HUES48 (cell line): ENCODE results near the gene VWA5B1.
A peak's percentile ranks its signal among the peaks of the same experiment; 100 is the strongest.

Experiments used
- H3K27ac ChIP-seq: one replicate; pipeline ENCODE4 v1.7.0; 2013; ENCODE audit warnings: low read depth, low read length, inconsistent platforms
- H3K27me3 ChIP-seq: 2 replicates; pipeline ENCODE4 v1.6.1; 2013; ENCODE audit warnings: mild to moderate bottlenecking, low read length; ENCODE audit not compliant: control insufficient read depth, insufficient read depth
- H3K36me3 ChIP-seq: 2 replicates; pipeline ENCODE4 v1.6.1; 2013; ENCODE audit warnings: low read length; ENCODE audit not compliant: control insufficient read depth, insufficient read depth
- H3K4me1 ChIP-seq: 2 replicates; pipeline ENCODE4 v1.6.1; 2013; ENCODE audit warnings: mild to moderate bottlenecking, low read length; ENCODE audit not compliant: control insufficient read depth, insufficient read depth
- H3K4me3 ChIP-seq: 2 replicates; pipeline ENCODE4 v1.5.1; 2013; ENCODE audit warnings: mild to moderate bottlenecking, low read depth, low read length
- H3K9ac ChIP-seq: 2 replicates; pipeline ENCODE4 v1.6.1; 2013; ENCODE audit warnings: mild to moderate bottlenecking, low read depth, low read length, moderate library complexity
- H3K9me3 ChIP-seq: 2 replicates; pipeline ENCODE4 v1.6.1; 2013; ENCODE audit warnings: low read length; ENCODE audit not compliant: control insufficient read depth, insufficient read depth

Gene VWA5B1

GRCh38 chr1:20339811-20340457 is 49.3 kb downstream of the VWA5B1 start:
- H3K9me3 ChIP-seq, result no peaks in the 10 kb centered on the region
- H3K27ac ChIP-seq, result no peak overlapping the region
- no peak overlapping the region for H3K9ac ChIP-seq
- no peaks in the 10 kb centered on the region for H3K36me3 ChIP-seq
- H3K27me3 ChIP-seq, result peaks cover 12% of the 10 kb centered on the region
- H3K4me3 ChIP-seq, result no peak overlapping the region
- peaks cover 7% of the 10 kb centered on the region; the same call in 1 of the 2 replicates for H3K4me1 ChIP-seq

GRCh38 chr1:20342294-20343148 is 51.8 kb downstream of the VWA5B1 start:
- peaks cover 12% of the 10 kb centered on the region for H3K27me3 ChIP-seq

GRCh38 chr1:20343149-20343937 is 52.7 kb downstream of the VWA5B1 start:
- peak overlapping the region; percentile 61 for H3K4me3 ChIP-seq
- H3K27ac ChIP-seq, result no peak overlapping the region
- peaks cover 12% of the 10 kb centered on the region for H3K27me3 ChIP-seq
- no peaks in the 10 kb centered on the region for H3K36me3 ChIP-seq
- H3K4me1 ChIP-seq, result 0 out of 2 replicates have a peak, but pooled peaks cover 7% of the 10 kb centered on the region
- H3K9ac ChIP-seq, result no peak overlapping the region
- H3K9me3 ChIP-seq, result no peaks in the 10 kb centered on the region

More at GRCh38 chr1:20342294-20343148, 51.8 kb downstream of the VWA5B1 start:
- Histone ChIP-seq H3K36me3 (no peaks in the 10 kb centered on the region), H3K4me3 (peak overlapping the region; percentile 46; the same call in 1 of the 2 replicates), H3K4me1 (0 out of 2 replicates have a peak, but pooled peaks cover 7% of the 10 kb centered on the region), H3K9ac (no peak overlapping the region), H3K9me3 (no peaks in the 10 kb centered on the region), H3K27ac (no peak overlapping the region)

- H3K4me1 ChIP-seq, result 0 out of 2 replicates have a peak, but pooled peaks cover 7% of the 10 kb centered on the region
- H3K27ac ChIP-seq, result no peak overlapping the region
- no peak overlapping the region for H3K9ac ChIP-seq
- no peaks in the 10 kb centered on the region for H3K9me3 ChIP-seq
- no peaks in the 10 kb centered on the region for H3K36me3 ChIP-seq
- peaks cover 12% of the 10 kb centered on the region for H3K27me3 ChIP-seq
- H3K4me3 ChIP-seq, result peak overlapping the region; percentile 61
Observed at GRCh38 chr1:20343938-20344302, 53.2 kb downstream of the VWA5B1 start.

GRCh38 chr1:20344738-20345137 is 54.1 kb downstream of the VWA5B1 start:
- no peaks in the 10 kb centered on the region for H3K36me3 ChIP-seq
- H3K9me3 ChIP-seq, result no peaks in the 10 kb centered on the region
- no peak overlapping the region for H3K27ac ChIP-seq
- H3K4me1 ChIP-seq, result 0 out of 2 replicates have a peak, but pooled peaks cover 4% of the 10 kb centered on the region
- peaks cover 12% of the 10 kb centered on the region for H3K27me3 ChIP-seq
- H3K4me3 ChIP-seq, result no peak overlapping the region
- no peak overlapping the region for H3K9ac ChIP-seq

GRCh38 chr1:20345419-20345818 is 54.7 kb downstream of the VWA5B1 start:
- Histone ChIP-seq H3K4me3 (no peak overlapping the region), H3K36me3 (no peaks in the 10 kb centered on the region), H3K9me3 (no peaks in the 10 kb centered on the region), H3K9ac (no peak overlapping the region), H3K27me3 (peaks cover 12% of the 10 kb centered on the region), H3K4me1 (0 out of 2 replicates have a peak, but pooled peaks cover 3% of the 10 kb centered on the region), H3K27ac (no peak overlapping the region)

GRCh38 chr1:20346433-20346832 is 55.8 kb downstream of the VWA5B1 start:
- Histone ChIP-seq H3K4me3 (no peak overlapping the region), H3K36me3 (no peaks in the 10 kb centered on the region), H3K27me3 (peaks cover 12% of the 10 kb centered on the region), H3K27ac (no peak overlapping the region), H3K4me1 (0 out of 2 replicates have a peak, but pooled peaks cover 3% of the 10 kb centered on the region), H3K9ac (no peak overlapping the region), H3K9me3 (no peaks in the 10 kb centered on the region)

- Histone ChIP-seq H3K9me3 (no peaks in the 10 kb centered on the region), H3K4me3 (no peak overlapping the region), H3K36me3 (no peaks in the 10 kb centered on the region), H3K9ac (no peak overlapping the region), H3K27me3 (peaks cover 5% of the 10 kb centered on the region), H3K4me1 (0 out of 2 replicates have a peak, but pooled peaks cover 3% of the 10 kb centered on the region), H3K27ac (no peak overlapping the region)
Observed at GRCh38 chr1:20347699-20348098, 57.0 kb downstream of the VWA5B1 start.

GRCh38 chr1:20348326-20348915 is 57.7 kb downstream of the VWA5B1 start:
- Histone ChIP-seq H3K9me3 (no peaks in the 10 kb centered on the region), H3K27ac (no peak overlapping the region), H3K9ac (no peak overlapping the region), H3K27me3 (no peaks in the 10 kb centered on the region), H3K4me3 (no peak overlapping the region), H3K4me1 (0 out of 2 replicates have a peak, but pooled peaks cover 3% of the 10 kb centered on the region), H3K36me3 (no peaks in the 10 kb centered on the region)

GRCh38 chr1:20349561-20349960 is 58.9 kb downstream of the VWA5B1 start:
- Histone ChIP-seq H3K9ac (no peak overlapping the region), H3K27ac (no peak overlapping the region), H3K4me3 (no peak overlapping the region), H3K36me3 (no peaks in the 10 kb centered on the region), H3K27me3 (no peaks in the 10 kb centered on the region), H3K9me3 (no peaks in the 10 kb centered on the region), H3K4me1 (no peaks in the 10 kb centered on the region)
